HCT116 (cell line): ENCODE measurements around the gene SLTM.

Experiments
- ATF3 ChIP-seq: IDR thresholded peaks from 2 replicates; pipeline ENCODE4 v1.6.1; 2012
- CTCF ChIP-seq, 3 experiments: fragments of 200-600 bp in 1 of 3; sonication (generic) in 1 of 3; IDR thresholded peaks in 2 of 3; conservative IDR thresholded peaks in 1 of 3; 2 replicates each; pipeline ENCODE4 v1.5.1; 2012 to 2017; ENCODE audit warnings: low read depth in 2 of 3, low read length in 2 of 3, antibody characterized with exemption in 1 of 3, borderline replicate concordance in 1 of 3, control low read depth in 1 of 3, mild to moderate bottlenecking in 1 of 3, mixed read lengths in 1 of 3, mixed run types in 1 of 3, moderate library complexity in 1 of 3; ENCODE audit not compliant: insufficient read depth in 1 of 3
- EZH2 ChIP-seq: fragments of 200-600 bp; sonication (generic); IDR thresholded peaks from 2 replicates; pipeline ENCODE4 v1.6.1; 2017; ENCODE audit warnings: antibody characterized with exemption, mixed run types
- RAD21 ChIP-seq: IDR thresholded peaks from 2 replicates; pipeline ENCODE4 v1.6.1; 2012; ENCODE audit warnings: low read depth, mild to moderate bottlenecking

GRCh38 chr15:58910456-58910855 is 23.0 kb downstream of the SLTM start:
- TF ChIP-seq EZH2 = no peak
- no peak for TF ChIP-seq RAD21
- no peak for TF ChIP-seq CTCF (IDR thresholded peaks at IDR 0.05 in 2 of 3, conservative IDR thresholded peaks at IDR 0.05 in 1 of 3; ENCODE audit: borderline replicate concordance in 1 of 3, insufficient read depth in 1 of 3, low read depth in 2 of 3, low read length in 2 of 3)
- TF ChIP-seq ATF3 = no peak
